G401.6 (cell line): ENCODE data around the gene TRIM28.
"Not testable (repeated sequence)": the region's sequence is repeated elsewhere in the genome, so short reads cannot be mapped to it uniquely, and the experiment has no call there.

Experiments used
- FAIRE-seq: peaks from 2 replicates; lab custom pipeline; 2012; peaks lifted over from hg19 to GRCh38; lab: Jason Lieb, UNC

The TRIM28 gene

GRCh38 chr19:58561373-58562121, 17.7 kb downstream of the TRIM28 start:
- no peak for FAIRE-seq

- FAIRE-seq: no peak
These were observed 18.5 kb downstream of the TRIM28 start for GRCh38 chr19:58562122-58563033.

GRCh38 chr19:58563034-58563573, 19.2 kb downstream of the TRIM28 start:
- no peak for FAIRE-seq

- FAIRE-seq: no peak
These were observed 20.0 kb downstream of the TRIM28 start for GRCh38 chr19:58563823-58564222.

GRCh38 chr19:58566989-58567388, 23.1 kb downstream of the TRIM28 start:
- FAIRE-seq: no peak

GRCh38 chr19:58568453-58569130, 24.7 kb downstream of the TRIM28 start:
- FAIRE-seq: no peak

GRCh38 chr19:58569191-58569942, 25.5 kb downstream of the TRIM28 start:
- no peak for FAIRE-seq

GRCh38 chr19:58569943-58570670, 26.2 kb downstream of the TRIM28 start:
- no peak for FAIRE-seq

- FAIRE-seq: no peak
These were observed 27.1 kb downstream of the TRIM28 start for GRCh38 chr19:58570770-58571574.

- no peak for FAIRE-seq
These were observed 27.7 kb downstream of the TRIM28 start for GRCh38 chr19:58571575-58571947.

- FAIRE-seq: no peak
These were observed 28.4 kb downstream of the TRIM28 start for GRCh38 chr19:58572026-58572817.

GRCh38 chr19:58572818-58573657, 29.2 kb downstream of the TRIM28 start, which contains the start of gene MZF1:
Gene MZF1, minus strand, starts transcription at chr19:58573335. Its CDS starts 1,946 bp downstream, at chr19:58571389.
- FAIRE-seq: peak; percentile 99

GRCh38 chr19:58573658-58574164, 29.8 kb downstream of the TRIM28 start:
- FAIRE-seq: no peak

GRCh38 chr19:58575183-58576041, 31.5 kb downstream of the TRIM28 start:
- FAIRE-seq: peak; percentile 59

- FAIRE-seq: not testable (repeated sequence)
These were observed 33.7 kb downstream of the TRIM28 start for GRCh38 chr19:58577581-58577980.

- no peak for FAIRE-seq
These were observed 34.4 kb downstream of the TRIM28 start for GRCh38 chr19:58578012-58578925.
